OCI-LY1 (cell line): ENCODE measurements around the gene MTMR2.

ENCODE experiments used
- H2AFZ ChIP-seq: fragments of 200-600 bp; sonication (generic), shearing (Covaris generic); 2 replicates; pipeline ENCODE4 v1.6.0; 2014; ENCODE audit warnings: antibody characterized with exemption, mild to moderate bottlenecking, low read length
- H3F3A ChIP-seq: fragments of 200-600 bp; sonication (generic), shearing (Covaris generic); 2 replicates; pipeline ENCODE4 v1.6.0; 2014; ENCODE audit warnings: mild to moderate bottlenecking, antibody characterized with exemption, low read length, moderate library complexity; ENCODE audit not compliant: insufficient read depth
- H3K27ac ChIP-seq: fragments of 200-600 bp; sonication (generic); 2 replicates; pipeline ENCODE4 v1.5.1; 2014; ENCODE audit warnings: low read length, mixed run types, mild to moderate bottlenecking, low read depth; ENCODE audit not compliant: poor library complexity, severe bottlenecking
- H3K27me3 ChIP-seq: fragments of 200-600 bp; sonication (generic); 2 replicates; pipeline ENCODE4 v1.6.0; 2014; ENCODE audit warnings: antibody characterized with exemption, mild to moderate bottlenecking, low read length, moderate library complexity; ENCODE audit not compliant: insufficient read depth
- H3K36me3 ChIP-seq: fragments of 200-600 bp; sonication (generic); 2 replicates; pipeline ENCODE4 v1.6.1; 2014; ENCODE audit warnings: mild to moderate bottlenecking, antibody characterized with exemption, low read length, moderate library complexity, mixed read lengths; ENCODE audit not compliant: insufficient read depth
- H3K4me1 ChIP-seq: fragments of 200-600 bp; sonication (generic); 2 replicates; pipeline ENCODE4 v1.5.1; 2014; ENCODE audit warnings: mild to moderate bottlenecking, low read length, moderate library complexity; ENCODE audit not compliant: insufficient read depth, severe bottlenecking
- H3K4me2 ChIP-seq: fragments of 200-600 bp; sonication (generic), shearing (Covaris generic); 2 replicates; pipeline ENCODE4 v1.6.1; 2014; ENCODE audit warnings: low read length
- H3K4me3 ChIP-seq: fragments of 200-600 bp; sonication (generic); 2 replicates; pipeline ENCODE4 v1.5.1; 2014; ENCODE audit warnings: low read length, low read depth, mild to moderate bottlenecking, mixed read lengths; ENCODE audit not compliant: poor library complexity, severe bottlenecking
- H3K79me2 ChIP-seq: fragments of 200-600 bp; shearing (Covaris generic); 2 replicates; pipeline ENCODE4 v1.6.1; 2016; ENCODE audit warnings: mixed run types, low read length, mixed read lengths; ENCODE audit not compliant: insufficient read depth
- H3K9ac ChIP-seq: fragments of 200-600 bp; sonication (generic), shearing (Covaris generic); 2 replicates; pipeline ENCODE4 v1.6.1; 2014; ENCODE audit warnings: mild to moderate bottlenecking, low read length, mixed read lengths
- H3K9me2 ChIP-seq: fragments of 200-600 bp; sonication (generic), shearing (Covaris generic); 2 replicates; pipeline ENCODE4 v1.6.1; 2014; ENCODE audit warnings: low read depth, mild to moderate bottlenecking, low read length, mixed read lengths
- H3K9me3 ChIP-seq: fragments of 200-600 bp; shearing (Covaris generic); 2 replicates; pipeline ENCODE4 v1.6.1; 2014; ENCODE audit warnings: low read length, mixed read lengths
- H4K20me1 ChIP-seq: fragments of 200-600 bp; sonication (generic), shearing (Covaris generic); 2 replicates; pipeline ENCODE4 v1.6.0; 2016; ENCODE audit warnings: mild to moderate bottlenecking, low read length; ENCODE audit not compliant: insufficient read depth
- EZH2 ChIP-seq: fragments of 200-600 bp; sonication (generic), shearing (Covaris generic); IDR thresholded peaks from 2 replicates; pipeline ENCODE4 v1.8.0; 2017; ENCODE audit warnings: borderline replicate concordance, mixed run types, mild to moderate bottlenecking, antibody characterized with exemption, low read length, moderate library complexity, mixed read lengths
- TF ChIP-seq, protein P1 (sequence below): fragments of 200-600 bp; sonication (generic), shearing (Covaris generic); IDR thresholded peaks from 2 replicates; pipeline ENCODE4 v1.5.1; 2017; ENCODE audit warnings: mild to moderate bottlenecking, antibody characterized with exemption, low read length, moderate library complexity, mixed read lengths

The MTMR2 gene

GRCh38 chr11:95792700-95793099 lies 131.2 kb downstream of the MTMR2 start:
- Histone ChIP-seq H2AFZ (no peak overlapping the region), H3K79me2 (peaks cover 68% of the 10 kb centered on the region), H3K9ac (no peak overlapping the region), H3K9me2 (no peaks in the 10 kb centered on the region), H3K36me3 (peaks cover 7% of the 10 kb centered on the region; the same call in 1 of the 2 replicates), H3K9me3 (no peaks in the 10 kb centered on the region), H3K4me1 (peaks cover 29% of the 10 kb centered on the region), H3K4me3 (no peak overlapping the region), H3K27ac (no peak overlapping the region), H3K4me2 (0 out of 2 replicates have a peak overlapping the region, but pooled peaks have one; percentile 94), H4K20me1 (no peaks in the 10 kb centered on the region), H3F3A (no peaks in the 10 kb centered on the region), H3K27me3 (no peaks in the 10 kb centered on the region)
- TF ChIP-seq, protein P1, sequence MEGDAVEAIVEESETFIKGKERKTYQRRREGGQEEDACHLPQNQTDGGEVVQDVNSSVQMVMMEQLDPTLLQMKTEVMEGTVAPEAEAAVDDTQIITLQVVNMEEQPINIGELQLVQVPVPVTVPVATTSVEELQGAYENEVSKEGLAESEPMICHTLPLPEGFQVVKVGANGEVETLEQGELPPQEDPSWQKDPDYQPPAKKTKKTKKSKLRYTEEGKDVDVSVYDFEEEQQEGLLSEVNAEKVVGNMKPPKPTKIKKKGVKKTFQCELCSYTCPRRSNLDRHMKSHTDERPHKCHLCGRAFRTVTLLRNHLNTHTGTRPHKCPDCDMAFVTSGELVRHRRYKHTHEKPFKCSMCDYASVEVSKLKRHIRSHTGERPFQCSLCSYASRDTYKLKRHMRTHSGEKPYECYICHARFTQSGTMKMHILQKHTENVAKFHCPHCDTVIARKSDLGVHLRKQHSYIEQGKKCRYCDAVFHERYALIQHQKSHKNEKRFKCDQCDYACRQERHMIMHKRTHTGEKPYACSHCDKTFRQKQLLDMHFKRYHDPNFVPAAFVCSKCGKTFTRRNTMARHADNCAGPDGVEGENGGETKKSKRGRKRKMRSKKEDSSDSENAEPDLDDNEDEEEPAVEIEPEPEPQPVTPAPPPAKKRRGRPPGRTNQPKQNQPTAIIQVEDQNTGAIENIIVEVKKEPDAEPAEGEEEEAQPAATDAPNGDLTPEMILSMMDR: no peak
- no peak for TF ChIP-seq EZH2

DNA sequence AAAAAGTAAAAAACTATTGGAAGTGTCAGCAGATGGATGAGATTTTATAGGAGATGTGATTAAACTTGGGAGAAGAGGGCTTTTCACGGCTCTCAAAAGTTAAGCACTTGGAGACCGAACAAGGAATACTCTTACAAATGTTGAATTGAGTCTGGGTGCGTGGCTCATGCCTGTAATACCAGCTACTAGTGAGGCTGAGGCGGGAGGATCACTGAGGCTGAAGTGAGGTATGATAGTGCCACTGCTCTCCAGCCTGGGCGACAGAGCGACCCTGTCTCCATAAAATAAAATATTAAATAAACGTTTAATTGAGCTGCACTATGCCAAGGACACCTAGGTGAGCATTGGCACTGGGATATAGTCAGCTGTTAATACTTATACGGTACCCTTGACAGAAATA lies 131.7 kb downstream of the MTMR2 start:
- no peak overlapping the region for H3K9ac ChIP-seq
- H3K9me2 ChIP-seq: no peaks in the 10 kb centered on the region
- no peak overlapping the region for H3K27ac ChIP-seq
- H3K36me3 ChIP-seq: peaks cover 12% of the 10 kb centered on the region; the same call in 1 of the 2 replicates
- no peak for TF ChIP-seq EZH2
- TF ChIP-seq, protein P1: no peak
- peak overlapping the region; percentile 94 for H3K4me2 ChIP-seq
- no peak overlapping the region for H2AFZ ChIP-seq
- H3K9me3 ChIP-seq: no peaks in the 10 kb centered on the region
- H3K27me3 ChIP-seq: no peaks in the 10 kb centered on the region
- peak overlapping the region; percentile 99 for H3K4me3 ChIP-seq
- no peaks in the 10 kb centered on the region for H4K20me1 ChIP-seq
- no peaks in the 10 kb centered on the region for H3F3A ChIP-seq
- H3K79me2 ChIP-seq: peaks cover 64% of the 10 kb centered on the region
- H3K4me1 ChIP-seq: peaks cover 30% of the 10 kb centered on the region

GRCh38 chr11:95791709-95792033 lies 132.2 kb downstream of the MTMR2 start:
- peak overlapping the region; percentile 94 for H3K4me2 ChIP-seq

More at GRCh38 chr11:95791709-95792033, 132.2 kb downstream of the MTMR2 start:
- Histone ChIP-seq H3K9me3 (no peaks in the 10 kb centered on the region), H3K4me3 (peak overlapping the region; percentile 99), H3K9ac (peak overlapping the region; percentile 78), H2AFZ (no peak overlapping the region), H3K27ac (no peak overlapping the region), H3K4me1 (peaks cover 30% of the 10 kb centered on the region), H4K20me1 (no peaks in the 10 kb centered on the region), H3K79me2 (peaks cover 64% of the 10 kb centered on the region), H3F3A (no peaks in the 10 kb centered on the region), H3K9me2 (no peaks in the 10 kb centered on the region), H3K27me3 (no peaks in the 10 kb centered on the region), H3K36me3 (peaks cover 17% of the 10 kb centered on the region)
- TF ChIP-seq, protein P1: no peak
- TF ChIP-seq EZH2: no peak
